NOMO-1 (cell line): ENCODE data around the gene PVALB.
"Not testable (repeated sequence)": the region's sequence is repeated elsewhere in the genome, so short reads cannot be mapped to it uniquely, and the experiment has no call there.

Experiments used
- DNase-seq, 2 experiments: peaks; one replicate each; lab custom pipeline; 2025; ENCODE audit not compliant: unreplicated experiment in 2 of 2; lab: John Stamatoyannopoulos, UW

Gene PVALB

GRCh38 chr22:36759481-36760159, 57.2 kb downstream of the PVALB start:
- DNase-seq, result no peak

GRCh38 chr22:36758792-36759271, 58.0 kb downstream of the PVALB start:
- DNase-seq, result no peak

GRCh38 chr22:36757668-36758211, 59.1 kb downstream of the PVALB start:
- DNase-seq, result peak; percentile 67 to 75

- DNase-seq, result no peak
Measured at GRCh38 chr22:36756746-36757655, 59.8 kb downstream of the PVALB start.

GRCh38 chr22:36756031-36756430, 60.8 kb downstream of the PVALB start:
- no peak for DNase-seq

GRCh38 chr22:36755316-36755715, 61.5 kb downstream of the PVALB start:
- DNase-seq, result no peak

GRCh38 chr22:36754881-36755280, 62.0 kb downstream of the PVALB start:
- DNase-seq, result not testable (repeated sequence)

GRCh38 chr22:36753916-36754315, 62.9 kb downstream of the PVALB start:
- DNase-seq, result no peak

GRCh38 chr22:36753120-36753802, 63.6 kb downstream of the PVALB start:
- no peak for DNase-seq
